GM12801 (cell line): Measurements from ENCODE around the gene POMGNT1.

Experiments used
- CTCF ChIP-seq: IDR thresholded peaks from one replicate; pipeline ENCODE4 v1.5.1; 2011; ENCODE audit warnings: control low read depth; ENCODE audit not compliant: insufficient read length; ENCODE audit errors: extremely low read depth

POMGNT1 gene

GRCh38 chr1:46199233-46199749 lies 1.1 kb upstream of the POMGNT1 start:
- TF ChIP-seq CTCF = no peak

GRCh38 chr1:46197560-46197963 lies 672 bp downstream of the POMGNT1 start:
- TF ChIP-seq CTCF = no peak

- TF ChIP-seq CTCF = no peak
Measured at GRCh38 chr1:46196609-46197008, 1.6 kb downstream of the POMGNT1 start.

GRCh38 chr1:46194641-46195193 lies 3.5 kb downstream of the POMGNT1 start:
- TF ChIP-seq CTCF = no peak

GRCh38 chr1:46193984-46194570 lies 4.2 kb downstream of the POMGNT1 start:
- TF ChIP-seq CTCF = no peak

- no peak for TF ChIP-seq CTCF
Measured at GRCh38 chr1:46193285-46193684, 4.9 kb downstream of the POMGNT1 start.

GRCh38 chr1:46192171-46192570 lies 6.1 kb downstream of the POMGNT1 start:
- TF ChIP-seq CTCF = no peak
